ENCODE data around the gene PLEKHG1.
A peak's percentile ranks its signal among the peaks of the same experiment; 100 is the strongest.

PLEKHG1 gene

DNA sequence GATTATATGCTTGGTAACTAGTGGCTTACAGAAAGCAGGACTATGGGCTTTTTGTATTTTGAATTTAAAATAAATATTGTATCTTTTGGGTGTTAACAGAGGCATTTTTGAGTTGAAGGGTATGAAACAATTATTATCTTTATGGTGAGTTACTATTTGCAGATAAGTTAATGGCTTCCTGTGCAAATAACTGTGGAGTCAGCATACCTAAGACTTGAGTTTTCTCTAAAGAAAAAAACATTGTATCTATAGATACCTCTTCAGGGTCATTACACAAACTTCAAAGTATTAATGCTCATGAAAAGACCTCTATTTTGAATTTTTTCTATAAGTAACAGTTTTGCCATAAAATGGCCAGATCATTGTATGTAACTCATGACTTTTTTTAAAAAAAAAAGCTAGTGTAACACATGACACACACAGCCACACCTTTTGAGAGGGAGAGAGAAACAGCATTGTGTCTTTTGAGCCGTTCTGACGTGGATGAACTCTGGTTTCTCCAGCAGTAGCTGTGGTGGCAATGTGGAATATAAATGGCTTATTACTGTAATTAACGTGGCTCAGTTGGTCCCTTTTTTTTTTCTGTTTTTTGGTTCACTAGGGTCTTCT, 36.3 kb downstream of the PLEKHG1 start:
- TF ChIP-seq, protein P1, sequence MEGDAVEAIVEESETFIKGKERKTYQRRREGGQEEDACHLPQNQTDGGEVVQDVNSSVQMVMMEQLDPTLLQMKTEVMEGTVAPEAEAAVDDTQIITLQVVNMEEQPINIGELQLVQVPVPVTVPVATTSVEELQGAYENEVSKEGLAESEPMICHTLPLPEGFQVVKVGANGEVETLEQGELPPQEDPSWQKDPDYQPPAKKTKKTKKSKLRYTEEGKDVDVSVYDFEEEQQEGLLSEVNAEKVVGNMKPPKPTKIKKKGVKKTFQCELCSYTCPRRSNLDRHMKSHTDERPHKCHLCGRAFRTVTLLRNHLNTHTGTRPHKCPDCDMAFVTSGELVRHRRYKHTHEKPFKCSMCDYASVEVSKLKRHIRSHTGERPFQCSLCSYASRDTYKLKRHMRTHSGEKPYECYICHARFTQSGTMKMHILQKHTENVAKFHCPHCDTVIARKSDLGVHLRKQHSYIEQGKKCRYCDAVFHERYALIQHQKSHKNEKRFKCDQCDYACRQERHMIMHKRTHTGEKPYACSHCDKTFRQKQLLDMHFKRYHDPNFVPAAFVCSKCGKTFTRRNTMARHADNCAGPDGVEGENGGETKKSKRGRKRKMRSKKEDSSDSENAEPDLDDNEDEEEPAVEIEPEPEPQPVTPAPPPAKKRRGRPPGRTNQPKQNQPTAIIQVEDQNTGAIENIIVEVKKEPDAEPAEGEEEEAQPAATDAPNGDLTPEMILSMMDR (IDR thresholded peaks at IDR 0.05; ENCODE audit: insufficient read depth, low read length, poor library complexity, severe bottlenecking): no peak
- no peaks in the 10 kb centered on the region; the same call in 1 of the 2 replicates for H3K27me3 ChIP-seq (replicated peaks; ENCODE audit: control insufficient read depth, insufficient read depth, low read length)
- H3K36me3 ChIP-seq (ENCODE audit: control insufficient read depth, insufficient read depth, low read length): no peaks in the 10 kb centered on the region
- DNase-seq (ENCODE audit: extremely low read depth, insufficient read length): no peak
- H3K4me3 ChIP-seq (replicated peaks; ENCODE audit: low read depth, low read length): 0 out of 2 replicates have a peak overlapping the region, but pooled peaks have one; percentile 4

DNA sequence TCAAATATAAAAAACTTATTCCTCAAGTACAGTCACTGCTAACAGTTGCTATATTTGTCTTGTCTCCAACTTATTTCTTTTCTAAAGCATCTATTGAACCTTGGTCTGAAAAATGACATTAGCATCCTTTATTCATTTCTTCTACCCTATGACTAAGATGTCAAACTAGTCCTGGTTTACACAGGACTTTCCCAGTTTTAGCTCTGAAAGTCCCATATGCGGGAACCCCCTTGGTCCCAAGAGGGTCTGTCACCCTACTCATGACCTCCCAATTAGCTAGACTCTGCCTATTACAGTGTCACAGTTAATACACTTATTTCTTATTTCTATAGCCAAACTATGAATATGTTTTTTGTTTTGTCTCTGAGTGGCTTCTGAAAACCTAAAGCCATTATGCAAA, 37.1 kb downstream of the PLEKHG1 start:
- no peaks in the 10 kb centered on the region for H3K27me3 ChIP-seq (replicated peaks; ENCODE audit: control insufficient read depth, insufficient read depth, low read length)
- DNase-seq (ENCODE audit: extremely low read depth, insufficient read length): peak; percentile 25
- no peaks in the 10 kb centered on the region for H3K36me3 ChIP-seq (ENCODE audit: control insufficient read depth, insufficient read depth, low read length)
- TF ChIP-seq, protein P1 (IDR thresholded peaks at IDR 0.05; ENCODE audit: insufficient read depth, low read length, poor library complexity, severe bottlenecking): no peak
- H3K4me3 ChIP-seq (replicated peaks; ENCODE audit: low read depth, low read length): no peak overlapping the region

DNA sequence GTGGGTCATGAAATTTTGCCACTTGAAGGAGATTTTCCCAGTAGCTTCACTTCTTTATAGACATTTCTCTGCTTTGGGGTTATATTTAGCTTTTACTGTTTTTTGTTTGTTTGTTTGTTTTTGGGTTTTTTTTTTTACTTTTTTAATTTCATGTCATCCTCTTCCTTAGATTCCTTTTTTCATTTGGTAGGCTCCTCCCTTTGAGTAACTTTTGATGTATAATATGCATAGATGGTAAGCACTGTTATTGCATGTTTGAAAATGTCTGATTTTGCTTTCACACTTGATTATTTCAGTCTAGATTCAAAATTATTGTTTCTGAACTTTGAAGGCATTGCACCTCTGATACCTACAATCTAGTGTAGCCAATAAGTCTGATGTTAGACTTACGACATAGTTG, 37.6 kb downstream of the PLEKHG1 start:
- no peaks in the 10 kb centered on the region for H3K27me3 ChIP-seq (replicated peaks; ENCODE audit: control insufficient read depth, insufficient read depth, low read length)
- no peaks in the 10 kb centered on the region for H3K36me3 ChIP-seq (ENCODE audit: control insufficient read depth, insufficient read depth, low read length)
- no peak overlapping the region for H3K4me3 ChIP-seq (replicated peaks; ENCODE audit: low read depth, low read length)
- TF ChIP-seq, protein P1 (IDR thresholded peaks at IDR 0.05; ENCODE audit: insufficient read depth, low read length, poor library complexity, severe bottlenecking): no peak
- DNase-seq (ENCODE audit: extremely low read depth, insufficient read length): no peak

DNA sequence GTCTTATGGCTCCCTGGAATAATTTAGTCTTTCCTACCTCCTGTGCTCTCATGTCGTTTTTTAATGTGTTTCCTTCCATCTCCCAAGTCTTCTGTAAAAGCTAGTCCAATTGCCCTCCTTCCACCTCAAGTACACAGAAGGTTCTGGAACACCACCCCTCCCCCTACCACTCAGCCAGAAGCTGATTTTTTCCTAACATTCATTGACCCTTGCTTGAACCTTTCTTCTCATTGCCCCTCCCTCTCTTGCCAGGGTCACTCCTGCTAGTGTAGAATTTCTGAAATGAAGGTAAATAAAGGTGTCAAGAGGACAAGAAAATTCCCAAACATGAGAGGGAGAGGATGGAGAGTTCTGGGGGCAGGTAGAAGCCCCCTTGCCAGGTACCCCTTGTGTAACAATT, 38.6 kb downstream of the PLEKHG1 start:
- Histone ChIP-seq H3K36me3 (ENCODE audit: control insufficient read depth, insufficient read depth, low read length) (no peaks in the 10 kb centered on the region), H3K27me3 (replicated peaks; ENCODE audit: control insufficient read depth, insufficient read depth, low read length) (no peaks in the 10 kb centered on the region), H3K4me3 (replicated peaks; ENCODE audit: low read depth, low read length) (no peak overlapping the region)
- TF ChIP-seq, protein P1 (IDR thresholded peaks at IDR 0.05; ENCODE audit: insufficient read depth, low read length, poor library complexity, severe bottlenecking): no peak
- DNase-seq (ENCODE audit: extremely low read depth, insufficient read length): no peak

DNA sequence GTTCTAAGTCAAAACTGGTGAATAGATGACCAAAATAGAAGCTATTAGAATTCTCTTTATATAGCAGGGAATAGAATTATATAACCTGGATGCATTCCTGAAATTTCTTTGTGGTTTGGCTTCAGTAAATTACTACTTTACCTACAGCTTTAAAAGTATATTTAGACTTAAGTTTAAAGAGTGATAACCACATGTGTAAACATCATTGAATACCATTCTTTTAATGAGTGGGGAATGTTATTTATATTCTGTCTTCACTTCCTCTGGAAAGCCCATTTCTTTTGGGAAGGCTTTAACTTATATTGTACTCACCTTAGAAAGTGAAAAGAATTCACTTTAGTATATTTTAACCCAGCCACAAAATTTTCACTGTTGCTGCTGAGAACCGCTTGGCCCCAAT, 39.1 kb downstream of the PLEKHG1 start:
- H3K27me3 ChIP-seq (replicated peaks; ENCODE audit: control insufficient read depth, insufficient read depth, low read length): no peaks in the 10 kb centered on the region
- DNase-seq (ENCODE audit: extremely low read depth, insufficient read length): no peak

More for the DNA sequence above, 39.1 kb downstream of the PLEKHG1 start:
- TF ChIP-seq, protein P1 (IDR thresholded peaks at IDR 0.05; ENCODE audit: insufficient read depth, low read length, poor library complexity, severe bottlenecking): no peak
- no peak overlapping the region for H3K4me3 ChIP-seq (replicated peaks; ENCODE audit: low read depth, low read length)
- H3K36me3 ChIP-seq (ENCODE audit: control insufficient read depth, insufficient read depth, low read length): no peaks in the 10 kb centered on the region
